Body of pancreas (tissue), 4 donors: ENCODE data around the gene ONECUT2.

Experiments
- CTCF ChIP-seq, 7 experiments: fragments of 450-650 bp in 4 of 7; fragments of 200-600 bp in 3 of 7; sonication (generic) in 3 of 7; IDR thresholded peaks; one replicate each; pipeline ENCODE4 v1.5.1; 2016 to 2019; ENCODE audit warnings: antibody characterized with exemption in 7 of 7
- POLR2A ChIP-seq, 3 donors: fragments of 450-650 bp; IDR thresholded peaks; one replicate each; pipeline ENCODE4 v1.6.1; 2016; ENCODE audit warnings: antibody characterized with exemption in 3 of 3, mild to moderate bottlenecking in 2 of 3

GRCh38 chr18:57433934-57434535, 1.1 kb upstream of the ONECUT2 start:
- TF ChIP-seq POLR2A (IDR thresholded peaks at IDR 0.05) (no peak), CTCF (IDR thresholded peaks at IDR 0.05) (no peak)
